Hematopoietic multipotent progenitor cell treated with erythropoietin and hydrocortisone succinate and interleukin-3 and kit ligand, for 4 days (in vitro differentiated cells): Measurements from ENCODE around the gene WNT3A.

Source experiments
- DNase-seq: peaks from one replicate; pipeline ENCODE4 v3.0.0-alpha.2; 2015

The WNT3A gene

GRCh38 chr1:228058949-228059633 lies 52.3 kb downstream of the WNT3A start:
- DNase-seq: no peak

GRCh38 chr1:228059634-228060457 lies 53.0 kb downstream of the WNT3A start:
- peak; percentile 62 for DNase-seq

DNA sequence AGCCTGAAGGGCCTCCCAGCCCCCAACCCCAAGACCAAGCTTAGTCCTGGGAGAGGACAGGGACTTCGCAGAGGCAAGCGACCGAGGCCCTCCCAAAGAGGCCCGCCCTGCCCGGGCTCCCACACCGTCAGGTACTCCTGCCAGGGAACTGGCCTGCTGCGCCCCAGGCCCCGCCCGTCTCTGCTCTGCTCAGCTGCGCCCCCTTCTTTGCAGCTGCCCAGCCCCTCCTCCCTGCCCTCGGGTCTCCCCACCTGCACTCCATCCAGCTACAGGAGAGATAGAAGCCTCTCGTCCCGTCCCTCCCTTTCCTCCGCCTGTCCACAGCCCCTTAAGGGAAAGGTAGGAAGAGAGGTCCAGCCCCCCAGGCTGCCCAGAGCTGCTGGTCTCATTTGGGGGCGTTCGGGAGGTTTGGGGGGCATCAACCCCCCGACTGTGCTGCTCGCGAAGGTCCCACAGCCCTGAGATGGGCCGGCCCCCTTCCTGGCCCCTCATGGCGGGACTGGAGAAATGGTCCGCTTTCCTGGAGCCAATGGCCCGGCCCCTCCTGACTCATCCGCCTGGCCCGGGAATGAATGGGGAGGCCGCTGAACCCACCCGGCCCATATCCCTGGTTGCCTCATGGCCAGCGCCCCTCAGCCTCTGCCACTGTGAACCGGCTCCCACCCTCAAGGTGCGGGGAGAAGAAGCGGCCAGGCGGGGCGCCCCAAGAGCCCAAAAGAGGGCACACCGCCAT lies 53.8 kb downstream of the WNT3A start:
- no peak for DNase-seq

DNA sequence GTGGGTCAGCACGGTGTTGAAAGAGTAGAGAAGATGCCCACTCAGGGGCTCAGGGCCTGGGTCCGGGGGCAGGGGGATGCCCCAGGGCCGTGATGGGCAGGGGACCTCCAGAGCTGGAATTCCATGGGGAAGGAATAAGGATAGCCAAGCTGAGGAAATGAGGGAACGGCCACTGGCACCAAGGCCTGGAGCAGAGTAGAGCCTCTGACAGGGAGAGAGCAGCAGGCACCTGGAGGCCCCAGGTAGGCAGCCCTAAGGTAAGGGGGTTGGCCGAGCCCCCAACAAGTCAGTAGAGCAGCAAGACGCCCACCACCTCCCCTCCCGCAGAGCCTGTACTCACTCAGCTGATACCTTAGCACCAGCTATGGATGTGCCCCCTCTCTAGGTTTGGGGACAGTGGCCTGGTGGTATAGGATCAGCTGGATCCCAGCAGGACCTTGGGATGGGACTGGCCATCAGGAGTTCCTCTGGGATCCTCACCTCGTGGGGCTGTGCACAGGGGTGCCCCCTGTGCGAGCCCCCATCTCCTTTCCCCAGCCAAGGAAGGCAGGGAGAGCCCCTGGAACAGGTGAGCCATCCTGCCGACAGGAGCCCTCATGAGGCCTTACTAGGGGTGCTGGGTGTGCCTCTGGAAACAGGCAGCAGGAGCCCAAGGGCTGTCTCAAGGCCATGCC lies 54.8 kb downstream of the WNT3A start:
- DNase-seq: no peak

DNA sequence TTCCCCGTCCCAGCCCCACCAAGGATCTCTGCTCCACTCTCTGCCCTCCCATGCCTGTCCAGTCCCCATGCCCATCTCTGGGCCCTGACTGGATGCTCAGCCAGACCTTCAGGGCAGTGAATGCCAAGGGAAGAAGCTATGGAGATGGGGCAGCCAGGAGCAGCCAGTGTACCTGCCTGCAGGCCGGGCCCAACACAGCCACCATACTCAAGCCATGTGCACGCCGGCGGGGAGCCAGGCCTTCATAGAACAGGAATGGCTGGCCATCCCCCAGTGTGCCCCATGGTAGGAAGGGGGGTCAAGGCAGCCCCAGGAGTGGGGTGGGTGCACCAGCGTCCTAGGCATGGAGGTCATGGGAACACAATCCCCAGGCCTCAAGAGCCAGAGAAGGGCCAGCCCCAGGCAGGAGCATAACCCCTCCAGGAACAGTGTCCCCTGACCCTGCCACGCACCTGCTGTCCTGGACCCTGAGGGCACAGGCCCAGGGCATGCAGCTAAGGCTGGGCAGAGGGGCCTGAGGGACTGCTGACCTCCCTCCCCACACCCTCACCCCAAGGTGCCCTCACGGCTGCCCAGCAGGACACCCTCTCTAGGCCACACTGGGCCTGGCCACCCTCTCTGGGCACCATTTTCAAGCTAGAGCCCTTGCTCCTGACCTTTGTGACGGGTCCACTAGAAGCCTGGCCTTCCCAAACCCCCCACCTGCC lies 55.4 kb downstream of the WNT3A start:
- no peak for DNase-seq

DNA sequence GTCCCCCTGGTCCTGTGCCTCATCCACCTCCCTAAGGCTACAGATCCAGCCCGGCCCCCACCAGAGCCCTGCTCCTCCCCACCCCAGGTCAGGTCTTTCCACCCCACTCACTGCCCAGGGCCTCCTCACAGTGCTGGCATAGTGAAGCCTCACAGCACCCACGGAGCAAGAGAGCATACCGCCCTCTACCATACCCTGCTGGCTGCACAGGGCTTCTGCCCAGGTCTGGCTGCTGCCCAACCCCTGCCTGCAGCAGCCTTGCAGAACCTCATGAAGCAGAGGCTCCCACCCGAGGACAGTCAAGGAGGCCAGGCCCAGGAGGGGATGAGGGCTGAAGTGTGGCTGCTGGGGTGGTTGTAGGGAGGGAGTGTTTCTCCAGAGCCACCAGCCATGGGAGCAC lies 56.0 kb downstream of the WNT3A start:
- DNase-seq: peak; percentile 40

DNA sequence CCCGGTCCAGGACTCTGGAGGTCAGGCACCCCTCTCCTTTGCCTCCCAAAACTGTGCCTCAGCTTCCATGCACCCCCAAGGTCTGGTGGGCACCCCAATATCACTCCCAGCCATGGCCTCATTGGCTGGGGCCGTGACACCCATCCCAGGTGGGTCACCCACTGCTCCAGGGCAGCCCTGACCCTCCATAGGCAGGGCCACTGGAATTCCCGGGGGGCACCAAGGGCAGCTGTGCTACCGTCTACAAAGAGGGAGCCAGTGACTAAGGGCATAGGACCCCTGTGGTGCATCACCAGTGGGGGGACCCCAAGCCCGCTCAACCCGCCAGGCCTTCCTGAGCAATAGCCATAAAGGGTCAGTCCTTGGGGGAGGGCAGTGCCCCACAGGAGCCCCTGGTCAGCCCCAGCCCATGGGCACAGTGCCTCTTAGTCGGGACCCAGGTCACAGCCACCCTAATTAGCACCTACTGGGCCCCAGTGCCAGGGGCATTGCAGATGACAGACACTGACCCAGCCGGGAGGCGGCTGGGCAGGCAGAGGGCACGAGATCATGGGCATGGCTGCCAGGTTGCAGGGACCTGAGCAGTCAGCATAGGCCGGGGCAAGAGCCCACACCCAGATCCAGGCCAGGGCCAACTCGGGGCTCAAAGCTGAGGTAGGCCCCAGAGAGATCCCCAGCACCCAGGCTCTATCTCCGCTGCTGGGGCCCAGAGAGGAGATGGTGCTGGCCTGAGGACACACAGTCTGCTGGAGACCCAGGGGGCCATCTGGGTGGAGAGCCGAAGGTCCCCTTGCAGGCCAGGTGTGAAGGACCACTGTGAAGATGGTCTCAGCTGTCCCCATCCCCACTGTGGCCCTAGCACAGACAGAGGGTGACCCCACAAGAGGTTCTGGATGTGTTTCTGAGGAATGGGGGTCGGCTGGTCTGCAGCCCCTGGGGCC lies 56.7 kb downstream of the WNT3A start:
- no peak for DNase-seq

- no peak for DNase-seq
Observed at GRCh38 chr1:228064296-228064695, 57.5 kb downstream of the WNT3A start.

DNA sequence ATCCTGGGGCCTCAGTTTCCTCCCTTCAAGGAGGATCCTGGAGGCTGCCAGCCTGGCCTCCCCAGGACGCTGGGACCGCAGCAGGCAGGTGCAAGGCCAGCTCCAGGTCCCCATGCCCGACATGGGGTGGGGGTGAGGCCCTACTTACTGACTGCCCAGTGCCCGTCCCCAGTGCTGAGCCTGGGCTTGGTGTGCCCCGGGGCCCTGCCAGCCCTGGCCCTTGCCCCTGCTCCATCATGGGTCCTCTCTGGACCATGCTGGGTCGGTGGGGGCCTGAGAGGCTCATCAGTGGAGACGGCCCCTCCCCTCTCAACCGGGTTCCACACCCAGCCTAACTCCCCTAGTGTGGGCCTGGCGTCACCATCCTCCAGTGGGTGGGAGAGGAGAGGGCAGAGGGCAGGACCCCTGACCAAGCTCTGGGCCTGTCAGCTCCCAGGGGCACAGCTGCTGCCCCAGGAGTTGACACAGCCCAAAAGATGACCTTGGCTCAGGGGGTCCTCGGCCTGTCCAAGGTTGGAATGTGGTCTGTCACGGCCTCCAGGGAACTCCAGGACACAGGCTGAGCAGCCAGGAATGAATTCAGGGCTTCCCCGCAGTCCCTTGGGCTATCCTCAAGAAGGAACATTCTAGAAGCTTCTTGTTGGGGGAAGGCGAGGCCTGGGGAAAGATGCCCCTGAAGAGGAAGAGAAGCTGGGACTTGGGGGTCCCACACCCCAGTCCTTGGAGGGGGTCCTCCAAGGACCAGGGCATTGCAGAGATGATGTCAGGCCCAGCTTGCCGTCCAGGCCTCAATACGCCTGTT lies 58.1 kb downstream of the WNT3A start:
- DNase-seq: no peak

GRCh38 chr1:228065543-228066347 lies 58.9 kb downstream of the WNT3A start:
- DNase-seq: no peak

DNA sequence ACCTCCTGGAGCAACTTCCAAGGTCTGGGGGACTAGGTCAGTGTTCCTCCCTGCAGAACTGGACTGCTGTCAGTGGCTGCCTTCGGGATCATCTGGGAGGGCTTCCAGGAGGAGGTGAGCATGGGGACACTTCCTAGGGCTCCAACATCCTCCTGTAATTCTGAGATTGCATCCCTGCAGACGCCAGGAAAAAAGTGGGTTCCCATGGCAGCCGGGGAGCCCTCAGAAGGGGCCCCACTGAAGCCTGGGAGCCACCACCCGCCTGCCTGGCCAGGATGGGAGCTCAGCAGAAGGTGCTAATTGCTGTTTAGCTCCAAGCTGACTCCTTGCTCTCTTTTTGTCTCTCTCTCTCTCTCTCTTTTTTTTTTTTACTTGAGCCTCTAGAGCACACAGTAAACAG lies 59.6 kb downstream of the WNT3A start:
- DNase-seq: no peak

GRCh38 chr1:228066891-228067654 lies 60.3 kb downstream of the WNT3A start:
- DNase-seq: no peak

GRCh38 chr1:228068359-228068758 lies 61.6 kb downstream of the WNT3A start:
- no peak for DNase-seq

DNA sequence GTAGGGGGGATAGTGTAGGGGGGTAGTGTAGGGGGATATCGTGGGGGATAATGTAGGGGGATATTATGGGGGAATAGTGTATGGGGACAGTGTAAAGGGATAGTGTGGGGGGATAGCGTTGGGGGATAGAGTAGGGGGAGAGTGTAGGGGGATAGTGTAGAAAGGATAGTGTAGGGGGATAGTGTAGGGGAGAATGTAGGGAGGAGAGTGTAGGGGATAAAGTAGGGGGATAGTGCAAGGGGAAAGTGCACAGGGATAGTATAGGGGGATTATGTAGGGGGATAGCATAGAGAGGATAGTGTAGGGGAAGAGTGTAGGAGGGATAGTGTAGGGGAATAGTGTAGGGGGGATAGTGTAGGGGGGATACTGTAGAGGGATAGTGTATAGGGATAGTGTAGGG lies 63.4 kb downstream of the WNT3A start:
- DNase-seq: no peak

GRCh38 chr1:228070851-228071250 lies 64.1 kb downstream of the WNT3A start:
- DNase-seq: no peak

DNA sequence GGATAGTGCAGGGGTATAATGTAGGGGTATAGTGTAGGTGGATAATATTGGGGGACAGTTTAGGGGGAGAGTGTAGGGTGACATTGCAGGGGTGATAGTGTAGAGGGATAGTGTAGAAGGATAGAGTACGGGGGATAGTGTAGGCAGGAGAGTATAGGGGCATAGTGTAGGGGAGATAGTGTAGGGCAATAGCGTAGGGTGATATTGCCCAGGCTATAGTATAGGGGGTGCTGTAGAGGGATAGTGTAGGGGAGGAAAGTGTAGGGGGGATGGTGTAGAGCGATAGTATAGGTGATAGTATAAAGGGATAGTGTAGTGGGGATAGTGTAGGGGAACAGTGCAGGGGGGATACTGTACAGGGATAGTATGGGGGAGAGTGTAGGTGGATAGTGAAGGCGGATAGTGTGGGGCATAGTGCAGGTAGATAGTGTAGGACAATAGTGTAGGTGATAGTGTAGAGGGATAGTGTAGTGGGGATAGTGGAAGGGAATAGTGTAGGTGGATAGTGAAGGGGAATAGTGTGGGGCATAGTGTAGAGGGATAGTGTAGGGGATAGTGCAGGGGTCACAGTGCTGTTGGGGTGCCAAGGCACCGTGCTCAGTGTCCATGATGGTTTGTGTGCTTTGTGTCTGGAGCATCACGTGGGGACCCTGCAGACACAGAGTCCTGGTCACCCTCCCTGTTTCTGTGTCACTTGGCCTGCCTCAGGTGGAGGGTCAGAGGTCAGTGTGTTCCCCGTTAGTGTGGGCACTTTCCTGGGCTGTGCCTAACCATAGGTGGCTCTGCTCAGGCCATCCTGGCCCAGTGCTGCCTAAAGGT lies 65.2 kb downstream of the WNT3A start:
- DNase-seq: peak; percentile 31

GRCh38 chr1:228072658-228073043 lies 65.9 kb downstream of the WNT3A start:
- no peak for DNase-seq
